Suprapubic skin (tissue), 4 donors: ENCODE results near the gene C19orf53.

ENCODE experiments used
- POLR2A ChIP-seq, 2 donors: fragments of 450-650 bp; IDR thresholded peaks; one replicate each; pipeline ENCODE4 v1.6.1; 2017; ENCODE audit warnings: antibody characterized with exemption in 2 of 2, mild to moderate bottlenecking in 2 of 2, moderate library complexity in 2 of 2
- POLR2AphosphoS5 ChIP-seq, 3 donors: sonication (generic); formaldehyde crosslinking; IDR thresholded peaks; one replicate each; pipeline ENCODE4 v1.6.1; 2017; ENCODE audit warnings: antibody characterized with exemption in 3 of 3
- TF ChIP-seq, protein P1 (sequence below), 2 donors: fragments of 200-600 bp in 1 of 2; fragments of 450-650 bp in 1 of 2; sonication (generic) in 1 of 2; IDR thresholded peaks; one replicate each; pipeline ENCODE4 v1.5.1; 2016 to 2019; ENCODE audit warnings: antibody characterized with exemption in 2 of 2, mild to moderate bottlenecking in 1 of 2, moderate library complexity in 1 of 2

DNA sequence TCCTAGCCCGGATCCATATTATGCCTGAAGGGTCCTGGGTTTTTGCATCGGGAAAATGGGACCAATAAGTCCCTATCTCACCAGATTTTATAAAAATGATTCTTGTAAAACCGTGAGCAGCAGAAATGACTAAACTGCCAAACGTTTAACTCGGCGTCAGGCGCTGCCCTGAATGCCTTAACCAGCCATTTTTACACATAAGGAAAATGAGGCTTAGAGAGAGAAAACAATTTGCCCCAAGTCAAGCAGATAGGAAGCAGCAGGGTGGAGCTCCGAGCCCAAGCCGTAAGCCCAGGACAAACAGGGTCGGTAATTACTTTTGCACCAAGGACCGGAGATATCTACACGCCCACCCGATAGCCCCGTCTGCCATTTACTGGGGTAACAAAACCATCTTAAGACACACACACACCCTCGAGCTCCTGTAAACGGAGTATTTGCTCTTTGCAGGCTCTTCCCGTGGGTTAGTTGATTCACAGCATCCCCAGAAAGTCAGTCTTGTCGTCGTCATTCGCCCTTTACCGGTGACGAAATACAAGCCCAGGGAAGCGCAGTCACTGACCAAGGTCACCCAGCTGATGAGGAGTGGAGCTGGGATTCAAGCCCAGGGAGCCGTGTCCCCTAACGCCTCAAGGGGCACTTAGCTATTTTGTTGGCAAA, 26.0 kb upstream of the C19orf53 start:
- TF ChIP-seq POLR2AphosphoS5 (IDR thresholded peaks at IDR 0.05) (no peak), POLR2A (IDR thresholded peaks at IDR 0.05) (no peak)
- TF ChIP-seq, protein P1, sequence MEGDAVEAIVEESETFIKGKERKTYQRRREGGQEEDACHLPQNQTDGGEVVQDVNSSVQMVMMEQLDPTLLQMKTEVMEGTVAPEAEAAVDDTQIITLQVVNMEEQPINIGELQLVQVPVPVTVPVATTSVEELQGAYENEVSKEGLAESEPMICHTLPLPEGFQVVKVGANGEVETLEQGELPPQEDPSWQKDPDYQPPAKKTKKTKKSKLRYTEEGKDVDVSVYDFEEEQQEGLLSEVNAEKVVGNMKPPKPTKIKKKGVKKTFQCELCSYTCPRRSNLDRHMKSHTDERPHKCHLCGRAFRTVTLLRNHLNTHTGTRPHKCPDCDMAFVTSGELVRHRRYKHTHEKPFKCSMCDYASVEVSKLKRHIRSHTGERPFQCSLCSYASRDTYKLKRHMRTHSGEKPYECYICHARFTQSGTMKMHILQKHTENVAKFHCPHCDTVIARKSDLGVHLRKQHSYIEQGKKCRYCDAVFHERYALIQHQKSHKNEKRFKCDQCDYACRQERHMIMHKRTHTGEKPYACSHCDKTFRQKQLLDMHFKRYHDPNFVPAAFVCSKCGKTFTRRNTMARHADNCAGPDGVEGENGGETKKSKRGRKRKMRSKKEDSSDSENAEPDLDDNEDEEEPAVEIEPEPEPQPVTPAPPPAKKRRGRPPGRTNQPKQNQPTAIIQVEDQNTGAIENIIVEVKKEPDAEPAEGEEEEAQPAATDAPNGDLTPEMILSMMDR (IDR thresholded peaks at IDR 0.05), result no peak
